NCI-H2029 treated with DMSO at 0.1 percent for 48 hours (cell line): ENCODE data around the gene ITPR2.
"Not testable (repeated sequence)": the region's sequence is repeated elsewhere in the genome, so short reads cannot be mapped to it uniquely, and the experiment has no call there.

ENCODE experiments used
- DNase-seq: peaks from one replicate; lab custom pipeline; 2025; lab: John Stamatoyannopoulos, UW

The ITPR2 gene

GRCh38 chr12:26755362-26755761, 77.6 kb downstream of the ITPR2 start:
- not testable (repeated sequence) for DNase-seq

DNA sequence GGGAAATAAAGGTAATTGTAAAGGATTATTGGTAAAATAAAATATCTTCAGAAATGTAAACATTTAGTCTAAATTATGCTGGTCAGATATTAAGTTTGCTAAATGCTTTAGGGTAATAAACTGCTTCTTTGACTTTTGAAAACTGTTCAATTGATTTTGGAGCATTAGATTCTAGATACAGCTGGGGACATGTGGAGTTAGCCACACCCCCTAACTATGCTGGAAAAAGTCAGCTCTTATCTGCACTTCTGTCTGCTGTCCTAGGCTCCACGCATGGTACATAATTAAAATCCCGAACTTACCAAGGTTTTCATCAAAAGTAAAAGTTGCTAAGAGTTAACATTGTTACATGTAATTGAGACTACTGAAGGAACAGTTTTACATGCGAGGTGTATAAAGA, 78.8 kb downstream of the ITPR2 start:
- no peak for DNase-seq

DNA sequence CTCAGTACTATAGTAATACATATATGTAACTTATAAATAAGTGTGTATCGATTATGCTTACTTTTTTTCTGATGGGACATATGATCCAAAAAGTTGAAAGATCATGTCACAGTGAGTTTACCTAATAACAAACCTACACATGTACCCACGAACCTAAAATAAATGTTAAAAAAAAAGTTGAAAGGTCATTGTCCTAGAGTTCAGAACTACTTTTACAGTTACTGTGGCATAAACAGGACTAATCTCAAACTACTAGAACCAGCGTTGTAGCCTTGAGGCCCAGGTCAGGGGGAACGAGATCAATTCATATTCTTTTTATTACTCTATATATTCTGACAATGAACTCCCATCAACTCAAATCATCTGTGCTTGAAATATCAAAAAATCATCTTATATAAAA, 81.8 kb downstream of the ITPR2 start:
- no peak for DNase-seq

DNA sequence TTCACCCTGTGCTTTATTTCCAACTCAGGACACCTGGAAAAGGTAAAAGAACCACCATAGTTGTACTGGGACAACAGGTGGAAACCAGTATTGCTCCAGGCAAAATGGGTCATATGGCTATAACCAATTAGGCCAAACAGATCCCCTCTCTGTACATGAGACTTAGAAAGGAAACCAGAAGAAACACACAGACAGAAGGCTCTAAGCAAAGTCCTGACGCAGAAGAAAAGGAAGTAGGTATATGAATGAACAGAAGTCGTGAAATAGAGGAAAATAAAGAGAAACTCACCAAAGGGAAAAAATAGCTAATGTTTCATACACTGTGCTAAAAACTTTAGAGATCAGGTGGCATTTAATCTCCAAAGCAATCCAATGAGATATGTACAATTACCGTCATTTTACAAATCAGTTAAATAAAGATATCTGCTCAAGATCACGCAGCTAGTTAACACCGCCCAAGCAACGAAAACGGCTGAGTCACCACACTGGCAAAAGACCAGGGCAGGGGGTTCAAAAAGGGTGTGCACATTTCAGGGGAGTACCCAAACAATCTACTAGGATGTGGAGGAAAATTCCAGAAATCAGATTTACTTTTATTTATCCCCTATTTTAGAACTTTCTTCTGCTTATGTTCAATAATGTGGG, 82.3 kb downstream of the ITPR2 start:
- DNase-seq, result no peak

GRCh38 chr12:26749781-26750180, 83.2 kb downstream of the ITPR2 start:
- DNase-seq, result no peak

- no peak for DNase-seq
Observed at GRCh38 chr12:26748741-26749431, 84.1 kb downstream of the ITPR2 start.

- DNase-seq, result no peak
Observed at GRCh38 chr12:26748412-26748740, 84.6 kb downstream of the ITPR2 start.

DNA sequence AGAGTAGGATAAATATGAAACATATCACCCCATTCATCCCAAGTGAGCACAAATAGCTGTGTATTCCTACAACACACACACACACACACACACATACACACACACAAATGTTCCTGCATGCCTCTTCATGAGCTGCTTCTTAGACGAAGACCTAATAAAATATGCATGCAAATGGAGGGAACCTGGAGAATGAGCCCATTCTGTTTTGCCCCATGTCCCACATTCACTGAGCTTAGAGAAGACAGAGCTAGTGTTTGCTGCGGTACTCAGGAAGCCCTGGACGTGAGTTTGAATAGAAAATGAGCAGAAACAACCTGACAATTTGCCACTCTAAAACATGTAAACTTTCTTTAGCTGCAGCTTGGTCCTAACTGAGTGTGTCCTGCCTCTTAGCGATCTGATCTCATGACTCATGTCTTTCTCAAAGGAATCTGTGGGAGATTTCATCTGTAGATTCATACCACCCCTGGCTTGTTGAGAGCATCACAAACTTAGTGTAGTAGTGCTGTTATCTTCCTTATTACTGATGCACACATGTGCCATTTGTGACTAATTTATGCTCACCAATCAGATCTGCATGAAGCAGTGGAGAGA, 86.8 kb downstream of the ITPR2 start:
- DNase-seq, result no peak

DNA sequence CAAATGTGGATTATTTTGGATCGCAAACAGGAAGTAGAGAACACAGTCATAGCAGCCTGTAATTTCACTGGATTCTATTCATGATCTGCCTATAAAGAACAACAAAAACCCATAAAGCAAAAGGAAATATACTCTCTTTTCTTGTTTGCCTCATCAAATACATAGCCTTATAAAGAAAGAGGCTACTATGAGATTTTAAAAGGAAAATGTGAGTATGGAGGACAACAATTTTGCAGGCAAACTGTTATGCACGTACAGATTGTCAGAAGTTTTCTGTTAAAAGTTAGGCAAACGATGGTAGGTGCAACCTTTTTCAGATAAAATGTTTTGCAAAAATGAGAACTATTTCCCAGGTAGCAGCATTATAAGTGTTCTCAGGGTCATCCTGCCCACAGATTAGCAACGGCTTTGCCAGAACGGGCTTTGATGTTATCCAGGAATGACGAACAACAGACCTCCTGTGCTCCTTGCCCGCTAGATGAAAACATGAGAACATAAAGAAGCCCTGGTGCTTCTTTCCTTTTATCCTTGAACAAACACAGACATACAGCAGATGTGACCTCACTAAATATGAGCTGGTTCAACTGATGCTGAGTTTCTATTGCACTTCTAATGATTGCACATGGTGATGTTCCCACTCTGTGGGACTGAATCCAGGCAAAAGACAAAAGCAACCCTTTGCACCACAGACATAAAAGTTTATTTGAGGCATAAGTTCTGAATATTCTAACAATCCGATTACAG, 88.1 kb downstream of the ITPR2 start:
- no peak for DNase-seq

- DNase-seq, result no peak
Observed at GRCh38 chr12:26744042-26744626, 88.9 kb downstream of the ITPR2 start.

DNA sequence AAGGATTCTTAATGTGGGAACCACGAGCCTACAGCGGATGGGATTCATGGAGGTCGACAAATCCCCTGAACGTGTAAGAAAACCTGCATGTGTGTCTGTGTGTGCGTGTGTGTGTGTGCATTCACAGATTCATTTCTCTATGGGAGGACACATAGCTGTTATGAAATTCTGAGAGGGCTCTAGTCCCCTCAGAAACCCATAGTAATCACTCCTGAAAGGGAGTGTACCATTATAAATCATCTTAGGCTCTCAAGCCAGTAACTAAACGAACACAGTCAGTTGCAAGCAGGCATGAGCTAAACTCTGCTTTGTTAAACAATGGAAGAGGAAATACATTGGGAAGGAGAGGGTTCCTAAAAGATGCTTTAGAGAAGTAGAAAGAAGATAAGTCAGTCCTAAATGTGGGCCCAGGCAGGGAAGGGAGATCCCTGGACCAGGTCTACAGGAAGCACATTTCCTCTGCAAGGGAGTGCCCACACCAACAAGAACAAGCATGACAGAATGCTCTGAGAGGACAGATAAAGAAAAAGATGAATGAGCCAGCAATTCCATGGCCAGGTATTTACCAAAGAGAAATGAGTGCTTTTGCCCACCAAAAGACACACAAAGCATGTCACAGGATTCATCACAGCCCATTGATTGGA, 91.3 kb downstream of the ITPR2 start:
- DNase-seq, result no peak

- no peak for DNase-seq
Observed at GRCh38 chr12:26740991-26741390, 92.0 kb downstream of the ITPR2 start.

DNA sequence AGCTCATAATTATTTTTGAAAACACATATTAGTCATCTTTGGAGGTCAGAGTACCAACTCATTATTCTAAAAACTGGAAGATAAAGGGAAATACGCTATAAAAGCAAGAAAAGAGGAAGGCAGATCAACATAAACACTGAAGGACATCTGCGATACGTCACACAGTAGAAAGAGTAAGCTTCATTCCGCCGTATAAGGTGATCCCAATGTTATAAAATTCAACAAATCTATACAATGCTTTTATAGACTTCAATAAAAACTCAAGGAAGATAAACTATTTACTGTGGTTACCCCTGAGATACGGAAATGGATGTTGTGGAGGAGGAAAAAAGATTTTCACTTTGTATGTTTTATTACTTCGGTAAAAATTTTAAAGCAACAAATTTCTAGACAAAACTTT, 92.6 kb downstream of the ITPR2 start:
- DNase-seq, result no peak

DNA sequence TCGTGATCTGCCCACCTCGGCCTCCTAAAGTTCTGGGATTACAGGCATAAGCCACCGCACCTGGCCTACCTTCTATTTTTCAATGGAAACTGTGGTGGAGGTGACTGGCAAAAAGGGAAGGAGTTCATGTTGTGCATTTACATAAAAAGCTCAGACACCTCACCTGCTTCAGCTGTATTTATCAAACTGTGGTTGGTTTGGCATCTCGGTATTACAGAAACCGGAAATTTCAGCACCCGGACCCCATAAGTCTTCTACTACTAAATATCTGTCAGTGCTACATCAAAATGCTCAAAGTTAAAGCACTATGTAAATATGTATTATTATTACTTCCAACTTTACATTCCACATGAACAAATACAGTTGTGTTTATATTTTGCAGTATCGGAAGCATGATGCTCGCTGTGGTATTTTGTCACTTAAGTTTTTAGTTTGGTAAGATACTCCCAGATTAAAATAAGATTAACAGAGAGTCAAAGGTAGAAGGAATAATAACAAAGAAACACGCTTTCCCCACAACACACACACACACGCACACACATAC, 95.4 kb downstream of the ITPR2 start:
- DNase-seq, result no peak

DNA sequence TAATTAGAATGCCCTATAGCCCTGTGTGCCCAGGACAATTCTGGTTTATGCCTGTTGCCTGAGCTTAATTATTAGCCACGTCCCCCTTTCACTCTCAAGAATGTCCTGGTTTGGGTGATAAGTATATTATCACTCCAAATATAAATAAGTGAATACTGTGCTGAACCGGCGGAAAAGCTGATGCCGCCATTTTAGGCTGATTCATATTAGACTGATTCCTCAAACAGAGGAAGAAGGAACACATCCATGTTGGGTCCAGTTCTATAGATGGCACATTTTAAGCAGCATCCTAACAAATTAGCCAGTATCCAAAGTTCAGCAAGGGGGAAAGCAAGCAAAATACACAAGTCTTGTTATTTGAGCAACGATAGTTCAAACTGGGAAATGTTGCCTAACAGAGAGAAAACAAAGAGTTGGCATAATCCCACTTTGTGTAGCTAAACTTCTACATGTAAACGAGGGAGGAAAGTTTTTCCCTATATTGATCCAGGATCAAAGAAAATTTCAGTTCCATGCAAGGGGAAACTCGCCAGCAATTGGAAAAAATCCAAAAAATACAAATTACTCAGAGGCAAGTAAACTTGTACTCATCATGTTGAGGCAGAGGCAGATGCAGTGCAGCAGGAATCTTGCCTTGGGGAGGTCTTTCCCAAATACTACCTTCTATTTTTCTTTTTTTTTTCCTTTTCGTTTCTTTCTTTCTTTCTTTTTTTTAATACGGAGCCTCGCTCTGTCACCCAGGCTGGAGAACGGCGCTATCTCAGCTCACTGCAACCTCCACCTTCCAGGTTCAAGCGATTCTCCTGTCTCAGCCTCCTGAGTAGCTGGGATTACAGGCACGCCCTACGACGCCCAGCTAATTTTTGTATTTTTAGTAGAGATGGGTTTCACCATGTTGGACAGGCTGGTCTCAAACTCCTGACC, 96.2 kb downstream of the ITPR2 start:
- DNase-seq, result no peak

GRCh38 chr12:26735249-26735639, 97.8 kb downstream of the ITPR2 start:
- DNase-seq, result no peak

GRCh38 chr12:26734510-26735248, 98.3 kb downstream of the ITPR2 start:
- DNase-seq, result no peak

DNA sequence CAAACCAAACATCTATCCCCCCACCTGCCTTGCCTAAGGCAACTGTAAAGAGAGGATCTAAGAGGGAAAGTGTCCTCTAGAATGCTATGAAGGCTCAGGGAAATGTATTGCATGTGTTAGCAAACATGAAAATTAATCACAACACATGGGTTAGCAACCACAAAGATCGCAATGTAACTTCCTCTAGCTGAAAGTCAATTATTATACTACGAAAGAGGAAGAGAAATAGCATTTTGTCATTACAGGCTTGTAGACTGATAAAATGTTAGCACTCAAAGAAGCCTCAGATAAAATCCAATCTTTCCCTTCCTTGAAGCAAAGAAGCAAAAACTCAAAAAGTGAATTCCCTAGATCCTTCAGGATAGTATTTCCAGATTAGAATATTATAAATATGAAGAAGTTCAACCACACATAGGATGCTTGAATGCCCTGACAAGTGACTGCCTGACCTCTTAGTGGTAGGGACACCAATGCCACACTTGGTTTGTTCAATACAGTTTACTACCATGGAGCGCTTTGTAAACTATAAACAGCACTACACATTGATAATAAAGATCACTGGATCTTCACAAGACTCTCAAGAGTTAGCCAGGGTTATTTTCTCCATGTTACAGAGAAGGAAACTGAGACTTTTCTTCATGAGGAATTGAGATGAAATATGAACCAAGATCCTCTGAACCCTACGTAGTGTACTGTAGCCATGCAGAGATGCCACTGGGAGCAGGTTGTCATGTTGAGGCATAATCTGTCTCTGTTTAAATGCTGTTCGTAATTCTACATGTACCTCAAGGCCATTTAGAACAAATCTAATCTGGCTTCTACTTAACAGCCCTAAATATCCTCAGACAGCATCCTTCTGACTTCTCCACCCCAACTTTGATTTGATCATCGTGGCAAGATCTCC, 100.7 kb downstream of the ITPR2 start:
- no peak for DNase-seq
